K562 (cell line): ENCODE results near the gene ERC2. TPM values are rescaled to one million over a fixed set of nuclear protein-coding genes. Genes with fewer than 3 reads are reported as not detected.

Experiments used
- ATAC-seq: fragments of 200-7000 bp; cut with Tn5 transposase; 3 replicates; pipeline ENCODE4 v1.9.1; 2020; ENCODE audit warnings: moderate library complexity
- BruUV-seq: library from RNA; stranded (reverse); fragments of 400-500 nt; replicated peaks from 2 replicates; lab custom pipeline; 2021; lab: Mats Ljungman, UMichigan
- CTCF ChIA-PET: fragments of 300-600 bp; formaldehyde crosslinking; extraction: SDS; loops from one replicate; lab custom pipeline; 2021; ENCODE audit warnings: low intra/inter-chr PET ratio; lab: Yijun Ruan, JAX
- POLR2A ChIA-PET: fragments of 300-600, 350-650 bp; sonication (Branson Sonifier 250); formaldehyde crosslinking; extraction: SDS; loops from one replicate; lab custom pipeline; 2021; ENCODE audit warnings: antibody characterized with exemption, inconsistent platforms; lab: Yijun Ruan, JAX
- DNase-seq, 4 experiments: peaks; one replicate each; pipeline versions ENCODE4 v3.0.0 to v3.0.0-alpha.2; 2011 to 2018; ENCODE audit warnings: low spot score in 3 of 4, mixed read lengths in 3 of 4; ENCODE audit errors: extremely low read depth in 1 of 4
- FAIRE-seq: peaks from 2 replicates; lab custom pipeline; 2011; peaks lifted over from hg19 to GRCh38; lab: Jason Lieb, UNC
- H2AFZ ChIP-seq: 2 replicates; pipeline ENCODE4 v1.6.0; 2011; ENCODE audit warnings: low read depth, low read length, control low read depth, inconsistent platforms
- H3K27ac ChIP-seq: fragments of 200-600 bp; 3 replicates; pipeline ENCODE4 v1.8.0; 2011; ENCODE audit warnings: low read depth, mild to moderate bottlenecking, control low read depth, inconsistent platforms, low read length, moderate library complexity, mixed read lengths; ENCODE audit errors: extremely low read depth
- H3K27me3 ChIP-seq, 2 experiments: fragments of 300-600 bp in 1 of 2; 2 replicates in 1 of 2; 3 replicates in 1 of 2; pipeline versions ENCODE4 v1.6.0 to v1.8.0; 2011; ENCODE audit warnings: inconsistent platforms in 2 of 2, low read length in 2 of 2, mild to moderate bottlenecking in 1 of 2, mixed read lengths in 1 of 2, moderate library complexity in 1 of 2; ENCODE audit not compliant: control insufficient read depth in 2 of 2, insufficient read depth in 2 of 2
- H3K36me3 ChIP-seq: fragments of 300-600 bp; 3 replicates; pipeline ENCODE4 v1.8.0; 2011; ENCODE audit warnings: mild to moderate bottlenecking, low read length, inconsistent platforms; ENCODE audit not compliant: control insufficient read depth, insufficient read depth
- H3K4me1 ChIP-seq, 2 experiments: fragments of 200-600 bp in 1 of 2; replicated peaks in 1 of 2; 2 replicates in 1 of 2; 3 replicates in 1 of 2; pipeline versions ENCODE4 v1.5.1 to v1.8.0; 2011; ENCODE audit warnings: inconsistent platforms in 2 of 2, low read length in 2 of 2, mild to moderate bottlenecking in 1 of 2, mixed read lengths in 1 of 2, moderate library complexity in 1 of 2; ENCODE audit not compliant: control insufficient read depth in 2 of 2, insufficient read depth in 2 of 2
- H3K4me2 ChIP-seq: 2 replicates; pipeline ENCODE4 v1.6.1; 2011; ENCODE audit warnings: low read length, control low read depth, inconsistent platforms, mixed read lengths; ENCODE audit not compliant: insufficient read depth
- H3K4me3 ChIP-seq: fragments of 200-600 bp; sonication (generic), shearing (Covaris generic); 2 replicates; pipeline ENCODE4 v1.5.1; 2016; ENCODE audit warnings: control low read depth, inconsistent platforms
- H3K79me2 ChIP-seq: fragments of 200-600 bp; 3 replicates; pipeline ENCODE4 v1.8.0; 2011; ENCODE audit warnings: low read length, inconsistent platforms; ENCODE audit not compliant: control insufficient read depth, insufficient read depth
- H3K9ac ChIP-seq, 2 experiments: 2 replicates each; pipeline versions ENCODE4 v1.6.0 to v1.6.1; 2011; ENCODE audit warnings: low read depth in 2 of 2, low read length in 2 of 2, control low read depth in 1 of 2, inconsistent platforms in 1 of 2, mild to moderate bottlenecking in 1 of 2, mixed read lengths in 1 of 2; ENCODE audit not compliant: insufficient read depth in 1 of 2
- H3K9me1 ChIP-seq: one replicate; pipeline ENCODE4 v1.6.0; 2011; ENCODE audit warnings: inconsistent platforms, mild to moderate bottlenecking, low read length, moderate library complexity; ENCODE audit not compliant: control insufficient read depth, insufficient read depth
- H3K9me3 ChIP-seq: replicated peaks from 2 replicates; pipeline ENCODE4 v1.5.1; 2011; ENCODE audit warnings: low read depth, low read length, inconsistent platforms; ENCODE audit not compliant: control insufficient read depth, insufficient read depth
- H4K20me1 ChIP-seq: replicated peaks from 2 replicates; pipeline ENCODE4 v1.6.1; 2011; ENCODE audit warnings: low read length, inconsistent platforms, mixed read lengths; ENCODE audit not compliant: control insufficient read depth, insufficient read depth
- ARHGAP35 ChIP-seq: fragments of 450-650 bp; IDR thresholded peaks from 2 replicates; pipeline ENCODE4 v1.6.1; 2018; ENCODE audit not compliant: partially characterized antibody
- CBX3 ChIP-seq, 2 experiments: IDR thresholded peaks; 1 replicate in 1 of 2; 2 replicates in 1 of 2; pipeline ENCODE4 v1.6.1; 2012; ENCODE audit warnings: inconsistent platforms in 2 of 2, low read length in 2 of 2, borderline replicate concordance in 1 of 2, control low read depth in 1 of 2
- CGGBP1 ChIP-seq: fragments of 250-450 bp; sonication (Bioruptor Pico); IDR thresholded peaks from 2 replicates; pipeline ENCODE4 v1.9.0; 2021; ENCODE audit warnings: mild to moderate bottlenecking
- FOXJ3 ChIP-seq: sonication (generic); formaldehyde crosslinking; IDR thresholded peaks from 2 replicates; pipeline ENCODE4 v1.4.0; 2020; ENCODE audit warnings: mild to moderate bottlenecking, missing genetic modification reagents
- GABPB1 ChIP-seq: sonication (generic); formaldehyde crosslinking; IDR thresholded peaks from 2 replicates; pipeline ENCODE4 v1.8.0; 2022; ENCODE audit warnings: mild to moderate bottlenecking, missing genetic modification reagents
- IRF2 ChIP-seq: sonication (generic); formaldehyde crosslinking; IDR thresholded peaks from 2 replicates; pipeline ENCODE4 v1.8.1; 2022; ENCODE audit warnings: mild to moderate bottlenecking, missing genetic modification reagents
- MAZ ChIP-seq, 2 experiments: fragments of 450-650 bp in 1 of 2; sonication (generic) in 1 of 2; formaldehyde crosslinking; IDR thresholded peaks in 1 of 2; conservative IDR thresholded peaks in 1 of 2; 2 replicates each; pipeline versions ENCODE4 v1.4.0 to v1.5.0; 2020; ENCODE audit warnings: mild to moderate bottlenecking in 1 of 2, missing genetic modification reagents in 1 of 2
- NR2C2 ChIP-seq, 2 experiments: fragments of 200-800 bp in 1 of 2; sonication (Bioruptor generic) in 1 of 2; sonication (generic) in 1 of 2; formaldehyde crosslinking in 1 of 2; IDR thresholded peaks; 2 replicates each; pipeline versions ENCODE4 v1.6.1 to v1.8.0; 2016 to 2022; ENCODE audit warnings: mild to moderate bottlenecking in 1 of 2, missing compliant biosample characterization in 1 of 2, missing genetic modification characterization in 1 of 2, missing genetic modification reagents in 1 of 2
- NR2F6 ChIP-seq: fragments of 450-650 bp; formaldehyde crosslinking; IDR thresholded peaks from 2 replicates; pipeline ENCODE4 v1.4.0; 2020; ENCODE audit warnings: mild to moderate bottlenecking
- RBM22 ChIP-seq: fragments of 200-400 bp; formaldehyde crosslinking; IDR thresholded peaks from 2 replicates; pipeline ENCODE4 v1.6.1; 2018; ENCODE audit warnings: low read length, low read depth; ENCODE audit not compliant: poor library complexity, severe bottlenecking
- RERE ChIP-seq: sonication (generic); formaldehyde crosslinking; IDR thresholded peaks from 2 replicates; pipeline ENCODE4 v1.8.0; 2023; ENCODE audit warnings: missing genetic modification reagents, mild to moderate bottlenecking, borderline replicate concordance
- STAT5B ChIP-seq: fragments of 250-450 bp; sonication (Bioruptor Pico); IDR thresholded peaks from 2 replicates; pipeline ENCODE4 v1.8.0; 2021; ENCODE audit warnings: mild to moderate bottlenecking, inconsistent platforms
- SUPT5H ChIP-seq: fragments of 450-650 bp; IDR thresholded peaks from 2 replicates; pipeline ENCODE4 v1.6.1; 2016
- ZHX1 ChIP-seq: fragments of 150-350 bp; conservative IDR thresholded peaks from 2 replicates; pipeline ENCODE4 v1.6.1; 2014; ENCODE audit warnings: low read length
- ZKSCAN8 ChIP-seq: fragments of 200-800 bp; sonication (Bioruptor generic); IDR thresholded peaks from 2 replicates; pipeline ENCODE4 v1.6.1; 2016; ENCODE audit warnings: missing genetic modification characterization, missing compliant biosample characterization
- WGBS: fragments of 100-300 bp; shearing (Covaris generic); methylation state at CpG from one replicate; pipeline ENCODE4 v1.1.6; 2016; ENCODE audit warnings: low coverage, mixed read lengths; ENCODE audit not compliant: insufficient coverage; ENCODE audit errors: missing lambda C conversion rate; 5-methylcytosine and 5-hydroxymethylcytosine counted together
- in situ Hi-C: fragments of 300-500 bp; cut with MboI; formaldehyde crosslinking; loops from 4 replicates; pipeline ENCODE4 v1.15.0; 2018; ENCODE audit warnings: inconsistent platforms, mixed read lengths
- intact Hi-C: fragments of 100-400 bp; cut with micrococcal nuclease; formaldehyde crosslinking; loops from 2 replicates; pipeline ENCODE4 v1.14.2; 2022
- polyA plus RNA-seq, 8 experiments: library from polyadenylated mRNA; depleted of rRNA in 4 of 8; stranded (reverse) in 5 of 8; unstranded in 3 of 8; fragments of >200 nt; fragmentation: Nextera tagmentation in 2 of 8; fragmentation: Illumina TruSeq in 1 of 8; extraction: Ambion mirVana in 2 of 8; extraction: Trizol in 1 of 8; gene quantifications; 2 replicates each; pipeline versions ENCODE4 v1.2.1 to v1.2.3, GENCODE V29; 2011 to 2014; ENCODE audit warnings: inconsistent platforms in 1 of 8, missing spikeins in 1 of 8
- total RNA-seq, 7 experiments: library from RNA; depleted of rRNA in 6 of 7; stranded (reverse); fragments of >200 nt in 6 of 7; fragmentation: Illumina TruSeq in 2 of 7; extraction: Trizol in 2 of 7; gene quantifications; 2 replicates each; pipeline versions ENCODE4 v1.2.1 to v1.2.3, GENCODE V29; 2011 to 2021; ENCODE audit warnings: low replicate concordance in 1 of 7

ERC2 gene
- total and polyA plus RNA-seq, 9 of the 15 experiments (the other 6 are each of a cell fraction or from before 2014, with no cell fraction given) = 0.04 to 0.18 (median 0.07) TPM; not detected in 2

- ATAC-seq (no peak), FAIRE-seq (no peak), DNase-seq (no peak)
- TF ChIP-seq GABPB1 (CRISPR knock-in tag) = no peak
- TF ChIP-seq CBX3 (IDR thresholded peaks at IDR 0.05; ENCODE audit: borderline replicate concordance in 1 of 2, low read length in 2 of 2) = no peak
- TF ChIP-seq STAT5B (CRISPR knock-in tag) = no peak
- no peak for TF ChIP-seq SUPT5H
- no peak for TF ChIP-seq ARHGAP35
- no peak for TF ChIP-seq IRF2 (CRISPR knock-in tag)
- TF ChIP-seq MAZ (CRISPR knock-in tag; conservative IDR thresholded peaks at IDR 0.05 in 1 of 2, IDR thresholded peaks at IDR 0.05 in 1 of 2) = no peak
- TF ChIP-seq ZHX1 = no peak
- TF ChIP-seq NR2F6 = no peak
- TF ChIP-seq CGGBP1 = no peak
- no peak for TF ChIP-seq FOXJ3 (CRISPR knock-in tag)
- TF ChIP-seq NR2C2 (CRISPR knock-in tag; IDR thresholded peaks at IDR 0.05) = no peak
- no peak for TF ChIP-seq NR2C2 (tag; IDR thresholded peaks at IDR 0.05)
- no peak for TF ChIP-seq ZKSCAN8 (CRISPR knock-in tag)
- no peak for TF ChIP-seq RBM22
- no peak for TF ChIP-seq RERE (CRISPR knock-in tag)
- no TSS peak for BruUV-seq
- Histone ChIP-seq H3K4me2 (no peak overlapping the region), H3K9ac (no peak overlapping the region), H3K27ac (no peak overlapping the region), H3K9me1 (no peaks in the 10 kb centered on the region), H3K4me3 (no peak overlapping the region), H2AFZ (no peak overlapping the region), H3K9me3 (no peaks in the 10 kb centered on the region), H4K20me1 (no peaks in the 10 kb centered on the region), H3K36me3 (no peaks in the 10 kb centered on the region), H3K79me2 (no peaks in the 10 kb centered on the region), H3K27me3 (no peaks in the 10 kb centered on the region), H3K4me1 (no peaks in the 10 kb centered on the region; a peak in 1 of 5 replicates)
- 3% methylated on average over 3 of the region's 3 CpGs for WGBS
- in situ Hi-C loops = no loop called here
- POLR2A ChIA-PET = no interaction called here
- intact Hi-C loops = no loop called here
- CTCF ChIA-PET = no interaction called here
Measured at GRCh38 chr3:56132762-56133161, 335.5 kb downstream of the ERC2 start.
